Measurements from ENCODE around the gene ZNF683. TPM values are rescaled to one million over a fixed set of nuclear protein-coding genes. Genes with fewer than 3 reads are reported as not detected.
"Not testable (repeated sequence)": the region's sequence is repeated elsewhere in the genome, so short reads cannot be mapped to it uniquely, and the experiment has no call there.

The ZNF683 gene
- total and polyA plus RNA-seq, 9 donors = 0.15 to 0.50 (median 0.34) TPM; not detected in 5

GRCh38 chr1:26389604-26390247 is 17.2 kb upstream of the ZNF683 start:
- Histone ChIP-seq H3K4me1 (ENCODE audit: insufficient read depth) (no peaks in the 10 kb centered on the region), H3K4me3 (no peak overlapping the region), H3K27me3 (no peaks in the 10 kb centered on the region), H3K9me3 (no peaks in the 10 kb centered on the region), H3K36me3 (no peaks in the 10 kb centered on the region), H3K27ac (no peak overlapping the region)
- DNase-seq = no peak
- TF ChIP-seq CTCF (IDR thresholded peaks at IDR 0.05) = no peak
- 60 to 80% (median 75%) methylated on average over 4 of the region's 4 CpGs for WGBS, 3 donors
- intact Hi-C loops (cut with DNase I) = no loop called here

GRCh38 chr1:26388791-26389445 is 16.4 kb upstream of the ZNF683 start:
- H3K4me1 ChIP-seq (ENCODE audit: insufficient read depth) = no peaks in the 10 kb centered on the region
- H3K36me3 ChIP-seq = no peaks in the 10 kb centered on the region
- intact Hi-C loops (cut with DNase I) = no loop called here
- TF ChIP-seq EP300 (IDR thresholded peaks at IDR 0.05) (no peak), POLR2A (IDR thresholded peaks at IDR 0.05) (no peak), CTCF (IDR thresholded peaks at IDR 0.05) (no peak)
- WGBS, 3 donors = 72 to 77% (median 75%) methylated on average over 7 of the region's 7 CpGs
- no peaks in the 10 kb centered on the region for H3K9me3 ChIP-seq
- no peak overlapping the region for H3K4me3 ChIP-seq
- H3K27me3 ChIP-seq = no peaks in the 10 kb centered on the region
- H3K27ac ChIP-seq = no peak overlapping the region
- DNase-seq = no peak

GRCh38 chr1:26387447-26387846 is 14.9 kb upstream of the ZNF683 start:
- Histone ChIP-seq H3K4me1 (ENCODE audit: insufficient read depth) (no peaks in the 10 kb centered on the region), H3K36me3 (no peaks in the 10 kb centered on the region), H3K9me3 (no peaks in the 10 kb centered on the region), H3K27me3 (no peaks in the 10 kb centered on the region), H3K27ac (no peak overlapping the region), H3K4me3 (no peak overlapping the region)
- TF ChIP-seq CTCF (IDR thresholded peaks at IDR 0.05) = no peak
- TF ChIP-seq POLR2A (IDR thresholded peaks at IDR 0.05) = no peak
- DNase-seq = no peak
- 59 to 69% (median 62%) methylated on average over 7 of the region's 7 CpGs for WGBS, 3 donors
- intact Hi-C loops (cut with DNase I) = no loop called here

- H3K9me3 ChIP-seq; H3K27me3 ChIP-seq; H3K4me3 ChIP-seq; DNase-seq; H3K27ac ChIP-seq; intact Hi-C loops (cut with DNase I); H3K4me1 ChIP-seq (ENCODE audit: insufficient read depth); H3K36me3 ChIP-seq: not testable (repeated sequence)
- 88 to 96% (median 93%) methylated on average over 3 of the region's 3 CpGs for WGBS, 3 donors
Measured at GRCh38 chr1:26385063-26385462, 12.5 kb upstream of the ZNF683 start.

GRCh38 chr1:26384076-26384475 is 11.5 kb upstream of the ZNF683 start:
- DNase-seq = no peak
- no peak overlapping the region for H3K4me3 ChIP-seq
- intact Hi-C loops (cut with DNase I) = no loop called here
- H3K27ac ChIP-seq = no peak overlapping the region
- TF ChIP-seq EP300 (IDR thresholded peaks at IDR 0.05) (no peak), POLR2A (IDR thresholded peaks at IDR 0.05) (no peak), CTCF (IDR thresholded peaks at IDR 0.05) (no peak)
- H3K9me3 ChIP-seq = no peaks in the 10 kb centered on the region
- H3K4me1 ChIP-seq (ENCODE audit: insufficient read depth) = no peaks in the 10 kb centered on the region
- no peaks in the 10 kb centered on the region for H3K36me3 ChIP-seq
- WGBS, 3 donors = 74 to 80% (median 76%) methylated on average over 3 of the region's 3 CpGs
- H3K27me3 ChIP-seq = no peaks in the 10 kb centered on the region
